ENCODE data around the gene KCNJ15. TPM values are rescaled to one million over a fixed set of nuclear protein-coding genes. Genes with fewer than 3 reads are reported as not detected.

The KCNJ15 gene
- total RNA-seq, 6 experiments from 2014 or later = 0.43 to 3.5 (median 1.1) TPM

DNA sequence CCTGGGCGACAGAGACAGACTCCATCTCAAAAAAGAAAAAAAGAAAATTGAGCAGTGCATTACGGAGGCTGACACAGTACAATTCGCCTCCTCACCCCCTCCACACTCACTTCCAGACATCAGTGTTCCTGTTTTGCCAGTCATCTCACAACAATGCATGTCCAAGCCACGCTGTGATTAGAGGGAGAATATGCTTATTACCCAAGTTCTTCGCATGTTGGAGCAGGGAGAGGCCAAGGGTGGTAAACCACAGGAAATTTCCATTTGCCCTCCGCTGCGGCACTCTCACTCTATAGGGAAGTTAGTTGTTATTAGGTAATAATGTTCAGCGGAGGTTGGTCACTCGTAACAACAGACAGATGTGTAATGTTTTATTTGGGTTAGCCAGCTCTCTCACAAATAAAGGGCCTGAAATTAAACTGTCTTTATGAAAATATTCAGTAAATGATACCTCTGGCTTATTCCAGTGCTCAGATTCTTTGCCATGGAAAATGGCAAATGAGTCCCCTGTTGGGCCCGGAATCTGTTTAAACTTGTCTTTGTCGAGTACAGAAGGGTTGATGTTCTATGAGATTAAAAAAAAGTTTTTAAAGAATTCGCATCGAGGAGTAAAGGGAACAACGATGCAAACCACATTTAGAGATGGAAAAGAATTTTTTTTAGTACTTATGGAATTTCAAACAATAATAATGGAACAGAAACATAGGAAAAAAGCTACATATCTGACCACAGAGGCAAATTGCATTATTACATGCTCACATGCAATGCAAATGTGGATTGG is 33.1 kb downstream of the KCNJ15 start:
- WGBS (ENCODE audit: insufficient coverage, low coverage, low lambda C conversion rate, missing lambda C conversion rate) = 72% methylated on average over 13 of the region's 14 CpGs
- Histone ChIP-seq H3K4me1 (peaks cover 0 to 26% (median 12%) of the 10 kb centered on the region in 4 donors), H3K27ac (peak overlapping the region in 1 of 3 donors; percentile 18), H3K4me3 (no peak overlapping the region), H3K27me3 (no peaks in the 10 kb centered on the region), H3K9me3 (no peaks in the 10 kb centered on the region), H3K36me3 (no peaks in the 10 kb centered on the region)
- intact Hi-C loops (cut with DNase I) = no loop called here
- peak in 2 of 4 donors; percentile 6 to 19 for ATAC-seq
- TF ChIP-seq, protein P1, sequence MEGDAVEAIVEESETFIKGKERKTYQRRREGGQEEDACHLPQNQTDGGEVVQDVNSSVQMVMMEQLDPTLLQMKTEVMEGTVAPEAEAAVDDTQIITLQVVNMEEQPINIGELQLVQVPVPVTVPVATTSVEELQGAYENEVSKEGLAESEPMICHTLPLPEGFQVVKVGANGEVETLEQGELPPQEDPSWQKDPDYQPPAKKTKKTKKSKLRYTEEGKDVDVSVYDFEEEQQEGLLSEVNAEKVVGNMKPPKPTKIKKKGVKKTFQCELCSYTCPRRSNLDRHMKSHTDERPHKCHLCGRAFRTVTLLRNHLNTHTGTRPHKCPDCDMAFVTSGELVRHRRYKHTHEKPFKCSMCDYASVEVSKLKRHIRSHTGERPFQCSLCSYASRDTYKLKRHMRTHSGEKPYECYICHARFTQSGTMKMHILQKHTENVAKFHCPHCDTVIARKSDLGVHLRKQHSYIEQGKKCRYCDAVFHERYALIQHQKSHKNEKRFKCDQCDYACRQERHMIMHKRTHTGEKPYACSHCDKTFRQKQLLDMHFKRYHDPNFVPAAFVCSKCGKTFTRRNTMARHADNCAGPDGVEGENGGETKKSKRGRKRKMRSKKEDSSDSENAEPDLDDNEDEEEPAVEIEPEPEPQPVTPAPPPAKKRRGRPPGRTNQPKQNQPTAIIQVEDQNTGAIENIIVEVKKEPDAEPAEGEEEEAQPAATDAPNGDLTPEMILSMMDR (IDR thresholded peaks at IDR 0.05) = no peak
- no peak for TF ChIP-seq POLR2A (IDR thresholded peaks at IDR 0.05)
- no peak for DNase-seq

DNA sequence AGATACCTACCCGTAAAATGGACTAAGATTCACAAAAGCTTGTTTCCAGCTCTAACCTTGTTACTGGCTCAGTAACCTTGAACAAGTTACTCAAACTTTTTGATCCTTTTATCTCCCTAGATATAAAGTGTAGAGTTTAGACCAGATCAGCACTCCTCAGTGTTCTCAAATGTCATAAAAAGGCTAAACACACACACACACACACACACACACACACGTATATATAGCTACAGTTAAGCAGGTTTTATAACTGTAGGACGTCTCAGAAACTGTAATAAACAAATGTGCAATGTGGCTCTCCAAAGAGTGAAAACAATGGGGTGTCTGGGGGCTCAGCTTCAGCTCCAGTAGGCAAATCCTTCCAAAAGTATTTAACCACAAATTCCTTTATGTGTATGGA is 34.0 kb downstream of the KCNJ15 start:
- Histone ChIP-seq H3K27me3 (no peaks in the 10 kb centered on the region), H3K27ac (no peak overlapping the region), H3K4me1 (peaks cover 0 to 26% (median 12%) of the 10 kb centered on the region in 4 donors), H3K4me3 (no peak overlapping the region), H3K9me3 (no peaks in the 10 kb centered on the region), H3K36me3 (no peaks in the 10 kb centered on the region)
- ATAC-seq (no peak), DNase-seq (no peak)
- TF ChIP-seq, protein P1 (IDR thresholded peaks at IDR 0.05) = no peak
- no peak for TF ChIP-seq POLR2A (IDR thresholded peaks at IDR 0.05)
- 40% methylated on average over 3 of the region's 3 CpGs for WGBS (ENCODE audit: insufficient coverage, low coverage, low lambda C conversion rate, missing lambda C conversion rate)
- intact Hi-C loops (cut with DNase I) = no loop called here

DNA sequence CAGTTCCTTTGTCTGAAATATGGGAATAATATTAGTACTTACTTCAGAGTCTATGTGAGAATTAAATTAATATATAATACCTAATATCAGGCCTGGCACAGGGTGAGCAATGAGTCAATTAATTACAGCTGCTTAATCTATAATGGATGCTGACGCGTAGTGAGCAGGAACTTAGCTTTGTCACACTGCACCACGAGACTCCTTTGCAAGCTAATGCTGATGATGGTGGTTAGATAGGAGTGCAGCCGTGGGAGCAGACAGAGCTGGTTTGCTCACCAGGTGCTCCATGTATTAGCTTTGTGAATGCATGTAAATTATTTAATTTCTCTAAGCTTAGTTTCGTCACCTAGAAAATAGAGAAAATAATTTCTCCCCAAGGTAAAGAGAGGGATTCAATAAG is 35.1 kb downstream of the KCNJ15 start:
- no peaks in the 10 kb centered on the region for H3K36me3 ChIP-seq
- no peaks in the 10 kb centered on the region for H3K9me3 ChIP-seq
- H3K27ac ChIP-seq = peak overlapping the region in 1 of 3 donors; percentile 76
- H3K4me1 ChIP-seq = peaks cover 0 to 26% (median 12%) of the 10 kb centered on the region in 4 donors
- no peak for ATAC-seq
- no peak overlapping the region for H3K4me3 ChIP-seq
- intact Hi-C loops (cut with DNase I) = no loop called here
- no peak for TF ChIP-seq POLR2A (IDR thresholded peaks at IDR 0.05)
- TF ChIP-seq, protein P1 (IDR thresholded peaks at IDR 0.05) = no peak
- no peak for DNase-seq
- WGBS (ENCODE audit: insufficient coverage, low coverage, low lambda C conversion rate, missing lambda C conversion rate) = 93% methylated on average over 5 of the region's 5 CpGs
- H3K27me3 ChIP-seq = no peaks in the 10 kb centered on the region

DNA sequence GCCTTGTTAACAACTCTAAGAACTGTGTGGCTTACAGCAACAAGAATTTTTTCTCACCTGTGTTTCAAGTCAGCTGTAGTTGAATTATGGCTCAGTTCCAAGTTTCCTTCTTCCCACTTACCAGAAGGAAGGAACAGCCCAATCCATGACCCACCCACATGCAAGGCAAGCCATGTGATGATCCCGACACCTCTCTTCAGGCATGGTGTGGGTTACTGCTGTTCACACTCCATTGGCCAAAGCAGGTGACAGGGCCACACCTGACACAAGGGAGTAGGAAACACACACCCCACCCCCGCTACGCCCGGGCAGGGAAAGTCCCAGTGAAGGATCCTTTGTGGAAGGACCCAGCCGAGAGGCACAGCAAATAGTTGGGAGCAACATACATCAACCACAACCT is 36.3 kb downstream of the KCNJ15 start:
- intact Hi-C loops (cut with DNase I) = no loop called here
- H3K27ac ChIP-seq = peak overlapping the region; percentile 50 to 77 (median 76)
- H3K36me3 ChIP-seq = no peaks in the 10 kb centered on the region
- no peak overlapping the region for H3K4me3 ChIP-seq
- TF ChIP-seq POLR2A (IDR thresholded peaks at IDR 0.05) = no peak
- TF ChIP-seq, protein P1 (IDR thresholded peaks at IDR 0.05) = no peak
- peaks cover 0 to 26% (median 12%) of the 10 kb centered on the region in 4 donors for H3K4me1 ChIP-seq
- no peaks in the 10 kb centered on the region for H3K27me3 ChIP-seq
- DNase-seq (peak in 1 of 3 donors; percentile 58), ATAC-seq (peak; percentile 19 to 35 (median 26))
- no peaks in the 10 kb centered on the region for H3K9me3 ChIP-seq
- 36% methylated on average over 5 of the region's 5 CpGs for WGBS (ENCODE audit: insufficient coverage, low coverage, low lambda C conversion rate, missing lambda C conversion rate)
